SHP77 treated with DMSO at 0.1 percent for 48 hours (cell line): ENCODE results near the gene TIMM44.

ENCODE experiments used
- DNase-seq: peaks from one replicate; lab custom pipeline; 2025; lab: John Stamatoyannopoulos, UW

Gene TIMM44

GRCh38 chr19:7914099-7914498 is 29.4 kb downstream of the TIMM44 start:
- DNase-seq = no peak

- no peak for DNase-seq
Measured at GRCh38 chr19:7913652-7914051, 29.8 kb downstream of the TIMM44 start.

GRCh38 chr19:7912697-7913564 is 30.5 kb downstream of the TIMM44 start:
- no peak for DNase-seq

- no peak for DNase-seq
Measured at GRCh38 chr19:7912144-7912696, 31.2 kb downstream of the TIMM44 start.

GRCh38 chr19:7911508-7912143 is 31.8 kb downstream of the TIMM44 start:
- no peak for DNase-seq

- DNase-seq = no peak
Measured at GRCh38 chr19:7910321-7911161, 32.9 kb downstream of the TIMM44 start.

GRCh38 chr19:7909471-7910067 is 33.9 kb downstream of the TIMM44 start:
- DNase-seq = no peak

- no peak for DNase-seq
Measured at GRCh38 chr19:7908742-7909461, 34.6 kb downstream of the TIMM44 start.

- DNase-seq = no peak
Measured at GRCh38 chr19:7908078-7908699, 35.3 kb downstream of the TIMM44 start.

- DNase-seq = no peak
Measured at GRCh38 chr19:7907544-7907943, 35.9 kb downstream of the TIMM44 start.

GRCh38 chr19:7907122-7907521 is 36.3 kb downstream of the TIMM44 start:
- no peak for DNase-seq

GRCh38 chr19:7905859-7906258 is 37.6 kb downstream of the TIMM44 start:
- DNase-seq = no peak

- DNase-seq = no peak
Measured at GRCh38 chr19:7905268-7905667, 38.2 kb downstream of the TIMM44 start.

- DNase-seq = no peak
Measured at GRCh38 chr19:7904074-7905020, 39.1 kb downstream of the TIMM44 start.

- DNase-seq = peak; percentile 94
Measured at GRCh38 chr19:7903244-7904073, 40.0 kb downstream of the TIMM44 start, which contains the start of gene MAP2K7. Gene MAP2K7 (plus strand): TSS chr19:7903877. CDS start chr19:7903945, 68 bp downstream.

GRCh38 chr19:7902796-7903243 is 40.6 kb downstream of the TIMM44 start:
- DNase-seq = no peak

- DNase-seq = no peak
Measured at GRCh38 chr19:7901337-7901736, 42.1 kb downstream of the TIMM44 start.

GRCh38 chr19:7900931-7901330 is 42.5 kb downstream of the TIMM44 start:
- DNase-seq = no peak
